Measurements from ENCODE around the gene DSTN.

DNA sequence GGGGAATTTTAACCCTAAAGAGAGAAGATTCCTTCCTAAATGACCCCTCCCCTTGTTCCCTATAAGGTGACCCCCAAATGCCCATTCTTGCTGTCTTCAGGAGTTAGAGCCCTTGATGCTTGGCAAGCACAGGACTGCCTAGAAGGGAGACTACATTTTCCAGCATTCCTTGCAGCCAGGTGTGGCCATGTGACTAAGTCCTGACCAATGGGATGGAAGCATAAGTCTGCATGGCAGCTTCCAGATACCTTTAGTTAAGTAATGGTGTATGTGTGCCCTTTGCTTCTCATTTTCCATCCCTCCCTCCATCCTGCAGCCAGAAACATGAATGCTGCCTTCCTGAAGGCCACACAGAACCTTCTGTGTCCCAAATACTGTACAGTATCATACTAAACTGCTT is 44.2 kb upstream of the DSTN start:
- TF ChIP-seq, protein P1, sequence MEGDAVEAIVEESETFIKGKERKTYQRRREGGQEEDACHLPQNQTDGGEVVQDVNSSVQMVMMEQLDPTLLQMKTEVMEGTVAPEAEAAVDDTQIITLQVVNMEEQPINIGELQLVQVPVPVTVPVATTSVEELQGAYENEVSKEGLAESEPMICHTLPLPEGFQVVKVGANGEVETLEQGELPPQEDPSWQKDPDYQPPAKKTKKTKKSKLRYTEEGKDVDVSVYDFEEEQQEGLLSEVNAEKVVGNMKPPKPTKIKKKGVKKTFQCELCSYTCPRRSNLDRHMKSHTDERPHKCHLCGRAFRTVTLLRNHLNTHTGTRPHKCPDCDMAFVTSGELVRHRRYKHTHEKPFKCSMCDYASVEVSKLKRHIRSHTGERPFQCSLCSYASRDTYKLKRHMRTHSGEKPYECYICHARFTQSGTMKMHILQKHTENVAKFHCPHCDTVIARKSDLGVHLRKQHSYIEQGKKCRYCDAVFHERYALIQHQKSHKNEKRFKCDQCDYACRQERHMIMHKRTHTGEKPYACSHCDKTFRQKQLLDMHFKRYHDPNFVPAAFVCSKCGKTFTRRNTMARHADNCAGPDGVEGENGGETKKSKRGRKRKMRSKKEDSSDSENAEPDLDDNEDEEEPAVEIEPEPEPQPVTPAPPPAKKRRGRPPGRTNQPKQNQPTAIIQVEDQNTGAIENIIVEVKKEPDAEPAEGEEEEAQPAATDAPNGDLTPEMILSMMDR (IDR thresholded peaks at IDR 0.05) = no peak
- TF ChIP-seq POLR2A (IDR thresholded peaks at IDR 0.05) = no peak

Data from breast epithelium (tissue), 3 donors.